Activated CD4-positive, CD25-positive, alpha-beta regulatory T cell treated with anti-CD3 and anti-CD28 coated beads, Interleukin-2, amount 50 U/mL, for 16 hours (primary cell): ENCODE results near the gene SMIM13.
"Not testable (repeated sequence)": the region's sequence is repeated elsewhere in the genome, so short reads cannot be mapped to it uniquely, and the experiment has no call there.

Experiments used
- DNase-seq: peaks from one replicate; pipeline ENCODE4 v3.0.0-alpha.2; 2020; ENCODE audit warnings: low read depth, low spot score

The SMIM13 gene

DNA sequence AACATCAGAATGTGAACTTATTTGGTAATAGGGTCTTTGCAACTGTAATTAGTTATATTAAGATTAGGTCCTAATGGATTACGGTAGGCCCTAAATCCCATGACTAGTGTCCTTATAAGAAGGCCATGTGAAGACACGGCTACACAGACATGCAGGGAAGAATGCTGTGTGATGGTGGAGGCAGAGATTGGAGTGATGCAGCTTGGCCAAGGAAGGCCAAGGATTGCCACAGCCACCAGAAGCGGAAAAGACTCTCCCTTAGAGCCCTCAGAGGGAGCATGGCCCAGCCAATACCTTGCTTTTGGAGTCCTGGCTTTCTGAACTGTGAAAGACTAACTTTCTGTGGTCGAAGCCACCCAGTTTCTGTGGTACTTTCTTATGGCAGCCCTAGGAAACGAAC is 9.7 kb upstream of the SMIM13 start:
- DNase-seq = no peak

DNA sequence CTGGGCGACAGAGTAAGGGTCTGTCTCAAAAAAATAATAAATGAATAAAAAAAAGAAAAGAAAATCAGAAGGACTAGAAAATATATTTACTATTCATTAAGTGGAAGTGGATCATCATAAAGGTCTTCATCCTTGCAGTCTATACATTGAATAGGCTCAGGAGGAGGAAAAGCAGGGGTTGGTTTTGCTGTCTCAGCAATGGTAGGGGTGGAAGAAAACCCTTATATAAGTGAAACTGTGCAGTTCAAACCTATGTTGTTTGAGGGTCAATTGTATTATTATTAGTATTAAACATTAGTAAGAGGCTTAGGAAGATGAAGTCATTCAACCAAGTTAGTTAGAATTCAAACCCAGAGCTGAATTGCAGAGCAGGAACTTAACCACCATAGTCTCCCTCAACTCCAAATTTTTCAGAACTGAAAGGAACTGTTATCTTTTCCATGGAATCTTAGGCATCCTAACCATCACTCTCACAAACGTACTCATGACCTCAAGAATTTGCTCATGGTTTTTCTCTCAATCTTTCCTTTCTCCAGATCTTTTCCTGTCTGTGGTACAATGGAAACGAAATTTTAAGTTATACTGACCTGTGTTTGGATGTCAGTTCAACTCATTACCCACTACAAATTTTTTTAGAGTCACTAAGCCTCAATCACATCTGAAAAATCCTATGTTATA is 7.7 kb upstream of the SMIM13 start:
- no peak for DNase-seq

DNA sequence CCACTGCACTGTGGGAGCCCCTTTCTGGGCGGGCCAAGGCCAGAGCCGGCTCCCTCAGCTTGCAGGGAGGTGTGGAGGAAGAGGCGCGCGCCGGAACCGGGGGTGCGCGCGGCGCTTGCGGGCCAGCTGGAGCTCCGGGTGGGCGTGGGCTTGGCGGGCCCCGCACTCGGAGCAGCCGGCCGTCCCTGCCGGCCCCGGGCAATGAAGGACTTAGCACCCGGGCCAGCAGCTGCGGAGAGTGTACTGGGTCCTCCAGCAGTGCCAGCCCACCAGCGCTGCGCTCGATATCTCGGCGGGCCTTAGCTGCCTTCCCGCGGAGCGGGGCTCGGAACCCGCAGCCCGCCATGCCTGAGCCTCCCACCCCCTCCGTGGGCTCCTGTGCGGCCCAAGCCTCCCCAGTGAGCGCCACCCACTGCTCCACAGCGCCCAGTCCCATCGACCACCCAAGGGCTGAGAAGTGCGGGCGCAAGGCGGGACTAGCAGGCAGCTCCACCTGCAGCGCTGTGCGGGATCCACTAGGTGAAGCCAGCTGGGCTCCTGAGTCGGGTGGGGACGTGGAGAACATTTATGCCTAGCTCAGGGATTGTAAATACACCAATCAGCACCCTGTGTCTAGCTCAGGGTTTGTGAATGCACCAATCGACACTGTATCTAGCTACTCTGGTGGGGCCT is 6.4 kb upstream of the SMIM13 start:
- DNase-seq = not testable (repeated sequence)

DNA sequence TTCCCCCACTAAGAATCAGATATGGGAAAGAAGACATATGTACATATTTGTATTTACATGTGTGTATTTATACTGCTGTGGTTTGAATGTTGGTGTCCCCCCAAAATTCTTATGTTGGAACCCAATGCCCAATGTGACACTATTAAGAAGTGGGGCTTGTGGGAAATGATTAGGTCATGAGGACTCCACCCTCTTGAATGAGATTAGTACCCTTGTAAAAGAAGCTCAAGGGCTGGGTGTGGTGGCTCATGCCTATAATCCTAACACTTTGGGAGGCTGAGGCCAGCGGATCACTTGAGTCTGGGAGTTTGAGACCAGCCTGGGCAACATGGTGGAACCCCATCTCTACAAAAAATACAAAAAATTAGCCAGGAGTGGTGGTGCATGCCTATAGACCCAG is 3.9 kb upstream of the SMIM13 start:
- no peak for DNase-seq

DNA sequence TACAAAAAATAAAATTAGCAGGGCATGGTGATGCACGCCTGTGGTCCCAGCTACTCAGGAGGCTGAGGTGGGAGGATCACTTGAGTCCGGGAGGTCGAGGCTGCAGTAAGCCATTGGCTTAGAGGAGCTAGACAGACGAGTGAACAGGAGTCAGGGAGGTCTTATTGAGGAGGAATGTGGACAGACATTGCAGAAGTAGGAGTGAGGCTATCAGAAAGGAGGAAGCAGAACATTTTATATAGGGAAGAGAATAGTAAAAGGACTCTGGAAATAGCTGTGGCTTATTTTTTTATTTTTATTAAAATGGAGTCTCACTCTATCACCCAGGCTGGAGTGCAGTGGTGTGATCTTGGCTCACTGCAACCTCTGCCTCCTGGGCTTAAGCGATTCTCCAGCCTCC is 2.5 kb upstream of the SMIM13 start:
- not testable (repeated sequence) for DNase-seq

DNA sequence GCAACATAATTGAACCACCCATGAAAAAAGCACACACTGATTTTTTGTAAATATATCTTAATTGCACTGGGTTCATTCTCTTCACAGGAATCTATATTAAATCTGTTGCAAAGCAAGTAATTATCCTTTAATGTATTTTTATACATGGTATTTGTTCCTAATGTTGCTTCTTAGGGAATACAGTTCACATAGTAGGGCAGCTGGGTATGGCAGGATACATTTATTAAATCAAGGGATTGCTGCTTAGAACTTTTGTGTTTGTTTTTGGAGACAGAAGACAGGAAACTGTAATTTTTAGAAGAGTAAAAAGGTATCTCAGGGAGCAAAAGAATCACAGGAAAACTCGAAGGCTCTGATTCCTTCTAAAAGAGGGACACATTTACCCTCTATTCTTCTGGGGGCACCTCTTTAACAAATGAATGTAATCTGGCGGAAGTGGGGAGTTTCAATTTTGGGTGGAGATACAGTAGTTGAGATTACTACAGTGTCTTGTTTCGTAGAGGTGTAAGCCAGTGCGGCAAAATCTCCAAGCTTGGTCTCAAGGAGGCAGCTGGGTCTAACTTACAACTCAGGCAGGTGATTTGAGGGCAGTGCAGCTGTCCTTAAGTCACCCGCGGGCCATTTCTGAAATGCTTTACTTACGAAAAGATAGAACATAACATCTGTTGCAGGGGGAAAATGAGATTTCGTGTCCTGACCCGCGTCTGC is 812 bp upstream of the SMIM13 start:
- DNase-seq = no peak

DNA sequence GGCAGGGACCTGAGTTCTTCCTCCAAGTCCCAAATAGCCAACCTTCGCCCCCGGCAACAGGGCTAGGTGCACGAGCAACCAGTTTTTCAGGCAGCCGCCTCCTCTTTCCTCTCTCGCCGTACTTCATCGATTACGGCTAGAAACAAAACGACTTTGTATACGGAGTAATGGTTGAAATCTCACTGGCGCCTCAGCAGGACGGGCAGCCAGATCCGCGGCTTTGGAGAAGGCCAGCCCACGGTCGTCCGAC is 333 bp upstream of the SMIM13 start:
- DNase-seq = no peak

DNA sequence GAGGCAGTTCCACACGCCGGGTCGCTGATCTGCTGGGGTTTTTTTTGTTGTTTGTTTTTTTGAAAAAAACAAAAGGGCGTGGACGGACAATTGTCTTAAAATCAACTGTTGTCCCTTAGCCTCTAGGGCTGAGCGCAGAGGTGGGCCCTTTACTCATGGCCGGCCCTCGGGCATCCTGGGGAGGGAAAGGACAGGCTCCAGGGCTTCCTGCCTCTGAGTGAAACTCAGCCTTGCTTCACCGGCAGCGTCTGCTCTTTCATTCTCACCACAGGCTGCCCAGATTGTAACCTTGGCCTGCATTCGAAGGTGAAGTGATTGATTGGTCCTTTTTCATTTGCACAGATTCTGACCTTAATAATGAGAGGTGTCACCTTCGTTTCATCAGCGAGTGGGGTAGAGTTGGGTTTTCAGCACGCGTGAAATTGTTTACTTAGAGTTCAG is 797 bp downstream of the SMIM13 start:
- peak; percentile 10 for DNase-seq

DNA sequence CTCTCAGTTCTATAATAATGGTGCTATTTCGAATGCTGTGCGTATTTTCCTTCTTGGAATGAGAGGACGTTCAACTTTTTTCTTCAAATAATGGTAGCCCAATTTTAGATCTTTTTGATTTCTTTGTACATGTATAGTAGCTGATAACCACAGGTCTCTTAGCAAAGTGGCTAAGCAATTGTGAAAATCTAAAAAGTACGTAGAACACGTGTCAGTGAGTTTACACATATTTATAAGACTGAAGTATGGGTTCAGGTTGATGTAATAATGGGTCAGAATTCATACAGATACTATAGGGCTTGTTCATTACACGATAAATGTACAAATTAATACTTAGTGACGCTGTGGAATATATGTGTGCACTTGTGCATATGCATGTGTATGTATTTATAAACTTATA is 1.3 kb downstream of the SMIM13 start:
- no peak for DNase-seq

DNA sequence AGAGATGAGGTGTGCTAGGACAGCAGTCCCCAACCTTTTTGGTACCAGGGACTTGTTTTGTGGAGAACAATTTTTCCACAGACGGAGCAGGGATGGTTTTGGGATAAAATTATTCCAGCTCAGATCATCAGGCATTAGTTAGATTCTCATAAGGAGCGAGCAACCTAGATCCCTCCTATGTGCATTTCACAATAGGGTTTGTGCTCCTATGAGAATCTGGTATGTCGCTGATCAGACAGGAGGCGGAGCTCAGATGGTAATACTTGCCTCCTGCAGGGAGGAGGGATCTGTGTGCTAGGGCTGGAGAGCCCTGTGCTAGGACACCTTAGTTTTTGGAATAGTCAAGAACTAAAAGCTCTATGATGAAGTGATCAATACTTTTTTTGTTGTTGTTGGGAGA is 2.5 kb downstream of the SMIM13 start:
- DNase-seq = no peak

DNA sequence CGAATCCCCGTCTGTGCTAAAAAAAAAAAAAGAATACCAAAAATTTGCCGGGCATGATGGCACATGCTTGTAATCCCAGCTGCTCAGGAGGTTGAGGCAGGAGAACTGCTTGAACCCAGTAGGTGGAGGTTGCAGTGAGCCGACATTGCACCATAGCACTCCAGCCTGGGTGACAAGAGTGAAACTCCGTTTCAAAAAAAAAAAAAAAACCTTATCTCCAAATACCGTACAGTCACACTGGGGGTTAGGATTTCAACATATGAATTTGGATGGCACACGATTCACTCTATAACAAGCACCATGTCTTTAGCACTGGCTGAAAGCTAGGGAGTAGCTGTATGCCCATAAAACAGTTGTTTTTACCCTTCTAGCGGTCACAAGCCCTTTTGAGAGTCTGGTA is 3.8 kb downstream of the SMIM13 start:
- no peak for DNase-seq

DNA sequence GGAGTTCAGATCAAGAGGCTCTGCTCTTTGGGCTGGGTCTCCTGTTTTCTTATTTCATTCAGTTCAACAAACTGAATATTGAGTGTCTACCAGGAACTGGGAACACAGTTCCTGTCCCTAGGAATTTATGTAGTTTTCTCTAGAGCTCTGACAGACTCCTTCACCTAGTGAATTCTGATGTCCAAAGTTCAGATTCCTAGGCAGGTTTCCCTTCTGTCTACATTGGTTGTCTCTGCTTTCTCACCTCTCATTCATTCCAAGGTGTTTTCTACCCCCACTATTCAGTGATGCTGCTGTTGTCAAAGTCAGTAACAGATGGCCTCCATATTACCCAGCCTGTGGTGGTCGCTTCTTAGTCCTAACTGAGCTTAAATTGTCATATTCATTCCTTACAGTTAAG is 4.4 kb downstream of the SMIM13 start:
- no peak for DNase-seq

DNA sequence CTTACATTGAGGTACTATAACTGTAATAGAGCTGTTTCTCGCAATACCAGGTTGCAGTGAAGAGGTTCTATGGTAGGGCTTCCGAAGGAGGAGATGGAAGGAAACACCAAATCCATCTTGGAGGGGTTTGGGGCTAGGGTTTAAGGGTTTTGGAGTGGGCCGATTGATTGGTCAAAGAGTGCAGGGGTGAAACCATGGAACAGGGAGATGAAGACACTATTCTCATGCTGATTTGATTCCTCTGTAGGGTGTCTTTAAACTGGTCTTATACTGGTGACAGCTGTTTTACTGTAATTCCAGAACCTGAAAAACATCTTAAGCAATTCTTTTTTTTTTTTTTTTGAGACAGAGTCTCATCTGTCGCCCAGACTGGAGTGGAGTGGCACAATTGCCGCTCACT is 7.8 kb downstream of the SMIM13 start:
- no peak for DNase-seq

DNA sequence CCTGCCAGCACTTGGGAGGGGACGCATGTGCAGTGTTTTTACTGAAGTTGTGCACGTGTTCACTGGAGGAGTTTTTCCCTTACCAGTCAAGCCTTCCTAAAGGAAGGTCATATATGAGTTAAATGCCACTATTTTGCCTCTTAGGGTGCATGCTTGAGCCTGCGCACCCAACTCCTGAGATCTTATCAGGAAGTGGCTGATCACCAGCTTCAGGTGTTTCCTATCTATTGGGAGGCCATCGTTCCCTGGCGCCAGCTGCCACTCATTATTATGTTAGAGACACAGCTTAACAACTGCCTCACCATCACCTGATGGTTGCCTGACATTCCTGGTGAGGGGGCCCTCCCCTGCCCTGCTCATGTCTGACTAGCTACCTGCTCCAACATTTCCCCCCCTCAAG is 9.4 kb downstream of the SMIM13 start:
- DNase-seq = no peak

DNA sequence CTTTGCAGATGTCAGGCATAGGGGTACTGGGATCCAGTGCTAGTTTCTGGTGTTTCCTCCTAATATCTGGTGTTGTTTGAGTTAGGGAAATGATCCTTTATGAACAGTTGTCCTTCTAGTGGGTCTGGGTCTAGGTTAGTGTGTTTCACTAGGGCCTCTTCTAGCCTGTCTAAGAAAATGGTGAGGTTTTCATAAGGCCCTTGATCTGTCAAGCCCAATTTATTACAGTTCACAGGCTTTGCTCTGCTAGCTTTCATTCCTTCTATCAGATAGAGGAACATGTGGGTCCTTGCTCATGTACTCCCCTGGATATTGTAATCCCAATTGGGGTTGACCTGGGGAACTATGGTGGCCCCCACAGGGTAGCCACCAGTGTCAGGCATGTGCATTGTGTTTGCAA is 15.1 kb downstream of the SMIM13 start:
- DNase-seq = no peak

DNA sequence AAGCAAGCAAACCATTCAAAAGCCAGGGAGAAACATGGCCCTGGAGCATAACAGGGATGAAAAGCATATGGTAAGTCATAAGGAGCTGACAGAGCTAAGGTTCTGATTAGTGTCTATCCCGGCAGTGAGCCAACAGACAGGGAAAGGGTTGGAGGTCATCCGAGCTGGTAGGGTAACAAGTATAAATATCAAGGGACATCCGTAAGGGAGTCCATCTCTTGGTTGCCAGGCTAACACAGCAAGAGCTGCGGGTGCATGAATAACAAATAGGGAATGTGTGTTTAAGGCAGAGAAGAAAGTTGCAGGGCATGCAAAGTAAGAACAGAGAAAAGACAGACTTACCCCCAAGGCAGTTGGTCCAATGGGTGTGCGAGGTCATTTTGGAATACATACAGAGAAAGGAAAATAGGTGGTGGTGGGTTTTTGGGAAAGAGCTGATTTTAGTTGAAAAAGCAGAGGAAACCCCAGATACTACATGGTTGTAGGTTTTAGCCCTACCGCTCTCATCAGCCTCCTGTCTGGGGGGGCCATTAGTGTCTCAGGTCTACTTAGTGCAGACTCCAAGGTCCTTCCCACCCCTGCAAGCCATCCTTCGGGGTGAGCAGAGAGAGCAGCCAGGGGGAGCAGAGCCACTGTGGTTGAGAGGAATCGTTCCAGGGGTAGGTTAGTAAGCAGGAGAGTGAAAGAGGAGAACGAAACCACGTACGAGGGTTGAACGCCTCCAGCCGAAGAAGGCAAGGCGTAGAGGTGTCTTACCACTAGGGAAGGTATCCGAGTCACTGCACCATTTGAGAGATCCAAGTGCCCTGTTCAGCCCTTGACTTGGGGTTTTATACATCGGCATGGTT is 17.5 kb downstream of the SMIM13 start, which contains the start of gene ERVFRD-1:
Gene ERVFRD-1, minus strand, starts transcription at position 805 of the 848 bp plus-strand sequence. CDS start 6,415 bp downstream, outside the sequence.
- no peak for DNase-seq

DNA sequence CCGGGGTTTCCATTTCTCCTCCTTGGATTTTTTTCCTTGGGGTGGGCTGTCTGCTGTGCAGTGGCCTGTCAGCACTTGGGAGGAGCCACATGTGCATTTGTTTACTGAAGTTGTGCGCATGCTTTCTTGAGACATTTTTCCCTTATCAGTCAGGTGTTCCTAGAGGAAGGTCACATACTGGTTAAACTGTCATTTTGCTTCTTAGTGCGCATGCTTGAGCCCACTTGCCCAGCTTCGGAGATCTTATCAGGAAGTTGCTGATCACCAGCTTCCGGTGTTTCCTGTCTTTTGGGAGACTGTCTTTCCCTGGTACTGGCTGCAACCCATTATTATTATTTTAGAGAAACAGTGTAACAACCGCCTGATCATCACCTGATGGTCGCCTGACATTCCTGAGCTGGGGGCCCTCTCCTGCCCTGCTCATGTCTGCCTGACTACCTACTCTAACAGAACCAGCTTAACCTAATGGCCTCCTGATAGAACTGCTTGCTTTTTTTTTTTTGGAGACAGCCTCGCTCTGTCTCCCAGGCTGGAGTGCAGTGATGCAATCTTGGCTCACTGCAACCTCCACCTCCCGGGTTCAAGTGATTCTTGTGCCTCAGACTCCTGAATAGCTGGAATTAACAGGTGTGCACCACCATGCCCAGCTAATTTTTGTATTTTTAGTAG is 18.3 kb downstream of the SMIM13 start:
- DNase-seq = no peak

DNA sequence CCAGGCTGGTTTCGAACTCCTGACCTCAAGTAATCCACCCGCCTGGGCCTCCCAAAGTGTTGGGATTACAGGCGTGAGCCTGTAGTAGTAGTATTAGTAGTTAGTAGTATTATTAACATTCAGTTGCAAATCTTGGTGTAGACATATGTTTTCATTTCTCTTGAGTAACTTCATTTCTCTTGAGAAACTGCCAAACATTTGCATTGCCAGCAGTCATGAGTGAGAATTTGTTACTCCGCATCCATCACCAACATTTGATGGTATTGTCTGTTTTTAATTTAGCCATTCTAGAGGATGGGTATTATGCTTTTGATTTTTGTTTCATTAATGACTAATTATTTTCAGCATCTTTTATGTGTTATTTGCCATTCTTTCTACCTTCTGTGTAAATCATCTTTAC is 19.4 kb downstream of the SMIM13 start:
- DNase-seq = no peak

DNA sequence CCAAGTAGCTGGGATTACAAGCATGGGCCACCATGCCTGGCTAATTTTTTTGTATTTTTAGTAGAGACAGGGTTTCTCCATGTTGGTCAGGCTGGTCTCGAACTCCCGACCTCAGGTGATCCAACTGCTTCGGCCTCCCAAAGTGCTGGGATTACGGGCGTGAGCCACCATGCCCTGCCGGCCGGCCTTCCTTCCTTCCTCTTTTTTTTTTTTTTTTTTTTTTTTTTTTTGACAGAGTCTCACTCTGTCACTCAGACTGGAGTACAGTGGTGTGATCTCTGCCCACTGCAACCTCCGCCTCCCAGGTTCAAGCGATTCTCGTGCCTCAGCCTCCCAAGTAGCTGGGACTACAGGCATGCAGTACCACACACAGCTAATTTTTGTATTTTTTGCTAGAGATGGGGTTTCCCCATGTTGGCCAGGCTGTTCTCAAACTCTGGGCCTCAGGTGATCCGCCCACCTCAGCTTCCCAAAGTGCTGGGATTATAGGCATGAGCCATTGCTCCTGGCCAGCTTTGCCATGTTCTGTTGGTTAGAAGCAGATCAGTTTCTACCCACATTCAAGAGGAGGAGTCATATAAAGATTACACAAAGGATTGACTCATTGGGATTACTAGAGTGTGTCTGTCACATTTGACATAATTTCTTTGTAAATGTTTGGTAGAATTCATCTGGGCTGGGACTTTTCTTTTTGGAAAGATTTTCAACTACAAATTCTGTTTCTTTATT is 22.3 kb downstream of the SMIM13 start:
- DNase-seq = not testable (repeated sequence)

DNA sequence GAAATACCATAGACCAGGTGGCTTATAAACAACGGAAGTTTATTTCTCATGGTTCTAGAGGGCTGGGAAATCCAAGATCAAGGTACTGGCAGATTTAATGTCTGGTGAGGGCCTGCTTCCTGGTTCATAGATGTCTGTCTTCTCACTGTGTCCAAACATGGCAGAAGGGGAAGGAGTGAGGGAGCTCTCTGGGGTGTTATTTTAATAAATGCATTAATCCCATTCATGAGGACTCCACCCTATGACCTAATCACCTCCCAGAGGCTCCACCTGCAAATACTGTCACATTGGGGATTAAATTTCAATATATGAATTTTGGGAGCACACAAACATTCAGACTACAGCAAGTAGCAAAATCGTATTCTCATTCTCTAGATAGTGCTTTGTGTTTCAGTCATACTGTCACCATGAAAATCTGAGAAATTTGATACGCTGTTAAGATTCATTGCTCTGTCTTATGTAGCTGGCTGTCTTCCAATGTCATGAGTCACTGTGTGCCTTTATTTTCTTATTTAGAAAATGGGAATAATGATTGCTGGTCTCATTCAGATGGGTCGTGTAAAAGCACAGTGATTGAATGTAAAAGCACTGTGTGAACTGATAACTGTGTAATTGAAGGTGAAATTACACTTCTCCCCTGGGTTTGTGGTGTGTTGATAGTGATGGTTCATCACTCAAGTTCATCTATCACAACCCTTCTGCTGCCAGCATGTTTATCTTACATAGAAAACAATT is 26.8 kb downstream of the SMIM13 start:
- no peak for DNase-seq
